ENCODE measurements around the gene TTI1. TPM values are rescaled to one million over a fixed set of nuclear protein-coding genes. Genes with fewer than 3 reads are reported as not detected.

Gene TTI1
- total and polyA plus RNA-seq, 2 of the 13 experiments (the other 11 are each of a cell fraction or from before 2014, with no cell fraction given), result 22.9 to 39.8 TPM

DNA sequence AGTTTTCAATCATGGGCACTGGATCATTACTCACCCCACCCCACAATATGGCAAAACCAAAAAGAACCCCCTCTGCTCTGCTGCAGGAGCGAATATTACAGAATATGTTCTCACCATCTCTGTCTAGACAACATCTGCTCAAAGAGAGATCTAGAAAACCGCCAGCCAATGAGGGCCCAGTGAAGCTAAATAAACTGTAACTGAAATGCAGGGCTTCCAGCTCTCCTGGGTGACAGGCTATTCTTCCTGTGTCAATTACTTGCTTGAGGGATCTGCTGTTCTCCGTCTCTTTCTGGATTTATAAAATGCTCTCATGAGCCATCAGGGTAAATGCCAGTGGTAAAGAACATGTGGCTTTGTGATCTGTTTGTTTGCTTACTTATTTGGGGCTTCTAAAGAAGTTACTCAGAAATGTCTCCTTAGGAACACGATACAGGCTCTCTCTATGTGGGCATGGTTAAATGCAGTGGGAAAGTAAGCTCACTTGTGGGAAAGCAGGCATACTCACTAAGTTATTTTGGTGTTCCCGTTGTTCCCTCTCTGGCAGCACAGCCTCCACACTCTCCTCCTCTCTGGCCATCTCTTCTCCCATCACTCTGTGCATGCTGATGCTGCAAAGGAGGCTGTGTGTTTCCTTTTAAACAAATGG, 44.8 kb downstream of the TTI1 start (continued):
- TF ChIP-seq, protein P1, sequence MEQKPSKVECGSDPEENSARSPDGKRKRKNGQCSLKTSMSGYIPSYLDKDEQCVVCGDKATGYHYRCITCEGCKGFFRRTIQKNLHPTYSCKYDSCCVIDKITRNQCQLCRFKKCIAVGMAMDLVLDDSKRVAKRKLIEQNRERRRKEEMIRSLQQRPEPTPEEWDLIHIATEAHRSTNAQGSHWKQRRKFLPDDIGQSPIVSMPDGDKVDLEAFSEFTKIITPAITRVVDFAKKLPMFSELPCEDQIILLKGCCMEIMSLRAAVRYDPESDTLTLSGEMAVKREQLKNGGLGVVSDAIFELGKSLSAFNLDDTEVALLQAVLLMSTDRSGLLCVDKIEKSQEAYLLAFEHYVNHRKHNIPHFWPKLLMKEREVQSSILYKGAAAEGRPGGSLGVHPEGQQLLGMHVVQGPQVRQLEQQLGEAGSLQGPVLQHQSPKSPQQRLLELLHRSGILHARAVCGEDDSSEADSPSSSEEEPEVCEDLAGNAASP (CRISPR knock-in tag; IDR thresholded peaks at IDR 0.05; ENCODE audit: borderline replicate concordance), result no peak
- TF ChIP-seq, protein P2, sequence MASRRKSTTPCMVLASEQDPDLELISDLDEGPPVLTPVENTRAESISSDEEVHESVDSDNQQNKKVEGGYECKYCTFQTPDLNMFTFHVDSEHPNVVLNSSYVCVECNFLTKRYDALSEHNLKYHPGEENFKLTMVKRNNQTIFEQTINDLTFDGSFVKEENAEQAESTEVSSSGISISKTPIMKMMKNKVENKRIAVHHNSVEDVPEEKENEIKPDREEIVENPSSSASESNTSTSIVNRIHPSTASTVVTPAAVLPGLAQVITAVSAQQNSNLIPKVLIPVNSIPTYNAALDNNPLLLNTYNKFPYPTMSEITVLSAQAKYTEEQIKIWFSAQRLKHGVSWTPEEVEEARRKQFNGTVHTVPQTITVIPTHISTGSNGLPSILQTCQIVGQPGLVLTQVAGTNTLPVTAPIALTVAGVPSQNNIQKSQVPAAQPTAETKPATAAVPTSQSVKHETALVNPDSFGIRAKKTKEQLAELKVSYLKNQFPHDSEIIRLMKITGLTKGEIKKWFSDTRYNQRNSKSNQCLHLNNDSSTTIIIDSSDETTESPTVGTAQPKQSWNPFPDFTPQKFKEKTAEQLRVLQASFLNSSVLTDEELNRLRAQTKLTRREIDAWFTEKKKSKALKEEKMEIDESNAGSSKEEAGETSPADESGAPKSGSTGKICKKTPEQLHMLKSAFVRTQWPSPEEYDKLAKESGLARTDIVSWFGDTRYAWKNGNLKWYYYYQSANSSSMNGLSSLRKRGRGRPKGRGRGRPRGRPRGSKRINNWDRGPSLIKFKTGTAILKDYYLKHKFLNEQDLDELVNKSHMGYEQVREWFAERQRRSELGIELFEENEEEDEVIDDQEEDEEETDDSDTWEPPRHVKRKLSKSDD (CRISPR knock-in tag; IDR thresholded peaks at IDR 0.05; ENCODE audit: low read depth), result no peak

DNA sequence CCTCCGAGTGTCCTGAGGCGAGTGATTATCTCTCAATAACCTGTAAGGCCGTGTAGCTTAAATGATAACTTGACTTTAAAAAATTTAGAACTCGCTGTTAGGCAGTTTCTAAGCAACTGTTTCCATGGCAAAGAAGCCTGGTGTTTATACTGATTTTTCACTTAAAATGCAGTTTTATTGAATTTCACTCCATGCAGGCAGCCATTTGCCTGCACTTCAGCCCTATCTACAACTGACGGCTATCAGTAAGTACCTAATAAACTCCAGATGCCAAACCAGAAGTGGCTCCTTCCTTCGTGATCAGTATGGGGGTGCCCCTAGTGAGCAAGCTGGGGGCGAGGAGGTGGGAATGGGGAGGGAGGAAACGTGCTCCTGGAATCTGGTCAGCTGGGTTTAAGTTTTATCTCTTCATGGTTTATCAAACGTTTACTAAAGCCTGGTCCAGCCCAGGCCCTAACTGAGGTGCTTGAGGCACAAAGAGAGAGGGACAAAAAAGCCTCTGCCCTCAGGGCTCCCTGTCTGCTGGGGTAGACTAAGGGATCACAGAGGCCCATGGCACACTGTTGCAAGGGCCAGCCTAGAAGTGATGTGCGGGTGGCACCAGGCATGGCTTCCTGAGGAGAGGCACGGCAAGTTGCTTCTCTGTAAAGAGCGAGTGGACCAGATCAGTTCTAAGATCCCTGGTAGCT, 45.5 kb downstream of the TTI1 start:
- DNase-seq (ENCODE audit: low spot score), result no peak
- Histone ChIP-seq H3K27ac (ENCODE audit: extremely low read length, insufficient read depth, low read length) (peak overlapping the region; percentile 62), H3K79me2 (ENCODE audit: insufficient read depth, low read length) (no peaks in the 10 kb centered on the region), H3K4me2 (ENCODE audit: low read depth, low read length) (0 out of 2 replicates have a peak overlapping the region, but pooled peaks have one; percentile 61), H3K9me3 (ENCODE audit: low read length) (no peaks in the 10 kb centered on the region), H3K4me1 (ENCODE audit: insufficient read depth, low read length) (peaks cover 77% of the 10 kb centered on the region), H3K27me3 (ENCODE audit: control insufficient read depth in 1 of 2, insufficient read depth in 2 of 2, low read length in 2 of 2) (no peaks in the 10 kb centered on the region), H3K9ac (ENCODE audit: insufficient read depth, low read depth, low read length) (no peak overlapping the region), H3K4me3 (replicated peaks in 1 of 3; ENCODE audit: insufficient read depth in 1 of 3, low read depth in 2 of 3, low read length in 3 of 3) (no peak overlapping the region), H2AFZ (ENCODE audit: low read length) (no peak overlapping the region), H3K36me3 (replicated peaks in 1 of 2; ENCODE audit: control insufficient read depth in 1 of 2, insufficient read depth in 2 of 2, low read length in 2 of 2) (peaks cover 12 to 35% of the 10 kb centered on the region in 2 experiments), H4K20me1 (ENCODE audit: insufficient read depth, low read length) (0 out of 2 replicates have a peak, but pooled peaks cover 2% of the 10 kb centered on the region)
- ChIA-PET CTCF (ENCODE audit: low intra/inter-chr PET ratio, low total read pairs) (no interaction called here), POLR2A (interaction anchor here (1.0 kb wide), 1 partner anchor 447 kb away, joined by 3 read pairs; the partner anchor contains the start of gene SNHG17)
- intact Hi-C loops (cut with micrococcal nuclease; ENCODE audit: unreplicated experiment) (no loop called here), in situ Hi-C loops (cut with HindIII; ENCODE audit: extremely low pct_ligation_motif_present, low pct_unique_long_range_greater_than_20kb) (no loop called here)
- 86% methylated on average over 12 of the region's 12 CpGs for WGBS (ENCODE audit: low lambda C conversion rate)
- TF ChIP-seq NRL (CRISPR knock-in tag; IDR thresholded peaks at IDR 0.05; ENCODE audit: borderline replicate concordance) (0 out of 2 replicates have a peak, but pooled peaks have one; percentile 19), ZNF724P (CRISPR knock-in tag; IDR thresholded peaks at IDR 0.05; ENCODE audit: borderline replicate concordance) (no peak)
- TF ChIP-seq, protein P3, sequence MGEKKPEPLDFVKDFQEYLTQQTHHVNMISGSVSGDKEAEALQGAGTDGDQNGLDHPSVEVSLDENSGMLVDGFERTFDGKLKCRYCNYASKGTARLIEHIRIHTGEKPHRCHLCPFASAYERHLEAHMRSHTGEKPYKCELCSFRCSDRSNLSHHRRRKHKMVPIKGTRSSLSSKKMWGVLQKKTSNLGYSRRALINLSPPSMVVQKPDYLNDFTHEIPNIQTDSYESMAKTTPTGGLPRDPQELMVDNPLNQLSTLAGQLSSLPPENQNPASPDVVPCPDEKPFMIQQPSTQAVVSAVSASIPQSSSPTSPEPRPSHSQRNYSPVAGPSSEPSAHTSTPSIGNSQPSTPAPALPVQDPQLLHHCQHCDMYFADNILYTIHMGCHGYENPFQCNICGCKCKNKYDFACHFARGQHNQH (CRISPR knock-in tag; IDR thresholded peaks at IDR 0.05), result 0 out of 2 replicates have a peak, but pooled peaks have one; percentile 0
- no peak for FAIRE-seq
- no TSS peak for BruUV-seq (replicated peaks)
- ATAC-seq, result no peak

Data from HepG2 (cell line).